Stimulated activated CD8-positive, alpha-beta memory T cell treated with anti-CD3 and anti-CD28 coated beads, Interleukin-15, amount 100 ng/mL, for 4 hours (primary cell): ENCODE measurements around the gene PLA2G4B.

Source experiments
- DNase-seq, 2 donors: peaks; one replicate each; pipeline ENCODE4 v3.0.0-alpha.2; 2020; ENCODE audit warnings: low read depth in 2 of 2

Gene PLA2G4B

GRCh38 chr15:41849204-41849603 is 10.6 kb downstream of the PLA2G4B start:
- no peak for DNase-seq

- DNase-seq: no peak
Observed at GRCh38 chr15:41849861-41850260, 11.2 kb downstream of the PLA2G4B start.

- DNase-seq: no peak
Observed at GRCh38 chr15:41850482-41851166, 12.0 kb downstream of the PLA2G4B start.

- no peak for DNase-seq
Observed at GRCh38 chr15:41851167-41851523, 12.5 kb downstream of the PLA2G4B start.

GRCh38 chr15:41851755-41852370 is 13.2 kb downstream of the PLA2G4B start:
- DNase-seq: no peak

- no peak for DNase-seq
Observed at GRCh38 chr15:41852736-41853590, 14.3 kb downstream of the PLA2G4B start.

- no peak for DNase-seq
Observed at GRCh38 chr15:41853831-41854230, 15.2 kb downstream of the PLA2G4B start.

GRCh38 chr15:41854443-41854842 is 15.8 kb downstream of the PLA2G4B start:
- no peak for DNase-seq

- no peak for DNase-seq
Observed at GRCh38 chr15:41855261-41855961, 16.8 kb downstream of the PLA2G4B start.

GRCh38 chr15:41856262-41856661 is 17.6 kb downstream of the PLA2G4B start:
- DNase-seq: no peak

GRCh38 chr15:41856716-41857115 is 18.1 kb downstream of the PLA2G4B start:
- DNase-seq: no peak

- DNase-seq: no peak
Observed at GRCh38 chr15:41857316-41857715, 18.7 kb downstream of the PLA2G4B start.

GRCh38 chr15:41858756-41859155 is 20.1 kb downstream of the PLA2G4B start:
- no peak for DNase-seq

- no peak for DNase-seq
Observed at GRCh38 chr15:41860049-41860828, 21.6 kb downstream of the PLA2G4B start.

GRCh38 chr15:41861736-41862356 is 23.2 kb downstream of the PLA2G4B start:
- no peak for DNase-seq

GRCh38 chr15:41862515-41863116 is 24.0 kb downstream of the PLA2G4B start:
- no peak for DNase-seq

- no peak for DNase-seq
Observed at GRCh38 chr15:41865490-41866055, 26.9 kb downstream of the PLA2G4B start.

GRCh38 chr15:41866263-41866703 is 27.6 kb downstream of the PLA2G4B start:
- no peak for DNase-seq

GRCh38 chr15:41866872-41867579 is 28.4 kb downstream of the PLA2G4B start:
- DNase-seq: no peak
